B cell (primary cell): ENCODE results near the gene SIX1. TPM values are rescaled to one million over a fixed set of nuclear protein-coding genes. Genes with fewer than 3 reads are reported as not detected.

ENCODE experiments used
- ATAC-seq: fragments of 200-7000 bp; cut with Tn5 transposase; one replicate; pipeline ENCODE4 v1.10.0; 2021; ENCODE audit warnings: low read depth, mild to moderate bottlenecking, moderate number of reproducible peaks, moderate library complexity
- CTCF ChIA-PET: fragments of 350-600 bp; sonication (Branson Sonifier 250); formaldehyde crosslinking; loops from one replicate; lab custom pipeline; 2021; ENCODE audit warnings: antibody characterized with exemption, inconsistent platforms; lab: Charles Lee
- POLR2A ChIA-PET: fragments of 350-600 bp; sonication (Branson Sonifier 250); formaldehyde crosslinking; loops from one replicate; lab custom pipeline; 2021; ENCODE audit warnings: antibody characterized with exemption; lab: Charles Lee
- DNase-seq: peaks from one replicate; pipeline ENCODE4 v3.0.0; 2013
- H2AFZ ChIP-seq: 2 replicates; pipeline ENCODE4 v1.6.1; 2012; ENCODE audit warnings: mild to moderate bottlenecking, low read depth, low read length; ENCODE audit not compliant: insufficient read depth, poor library complexity, severe bottlenecking
- H3K27ac ChIP-seq, 2 donors: 1 replicate in 1 of 2; 2 replicates in 1 of 2; pipeline ENCODE4 v1.5.1; 2012 to 2013; ENCODE audit warnings: low read length in 2 of 2, mild to moderate bottlenecking in 2 of 2, moderate library complexity in 1 of 2
- H3K27me3 ChIP-seq, 4 experiments: fragments of 200-600 bp in 1 of 4; sonication (generic) in 1 of 4; replicated peaks in 1 of 4; 1 replicate in 2 of 4; 2 replicates in 2 of 4; pipeline versions ENCODE4 v1.6.1 to v1.7.0; 2013 to 2016; ENCODE audit warnings: low read length in 3 of 4, mild to moderate bottlenecking in 2 of 4, mixed read lengths in 1 of 4, moderate library complexity in 1 of 4; ENCODE audit not compliant: insufficient read depth in 4 of 4, control insufficient read depth in 3 of 4; ENCODE audit errors: control extremely low read depth in 1 of 4
- H3K36me3 ChIP-seq, 2 experiments: replicated peaks in 1 of 2; 1 replicate in 1 of 2; 2 replicates in 1 of 2; pipeline versions ENCODE4 v1.6.1 to v1.7.1; 2013; ENCODE audit warnings: low read length in 1 of 2; ENCODE audit not compliant: insufficient read depth in 2 of 2, control insufficient read depth in 1 of 2; ENCODE audit errors: control extremely low read depth in 1 of 2, extremely low read depth in 1 of 2
- H3K4me1 ChIP-seq, 2 donors: fragments of 200-600 bp in 1 of 2; sonication (generic) in 1 of 2; 1 replicate in 1 of 2; 2 replicates in 1 of 2; pipeline versions ENCODE4 v1.5.1 to v1.6.1; 2013 to 2017; ENCODE audit warnings: low read length in 2 of 2; ENCODE audit not compliant: control insufficient read depth in 2 of 2, insufficient read depth in 2 of 2
- H3K4me2 ChIP-seq: replicated peaks from 2 replicates; pipeline ENCODE3; 2012; ENCODE audit warnings: mild to moderate bottlenecking, low read depth, low read length; ENCODE audit not compliant: poor library complexity, severe bottlenecking
- H3K4me3 ChIP-seq, 5 experiments: fragments of 200-600 bp in 1 of 5; sonication (generic) in 1 of 5; 1 replicate in 3 of 5; 2 replicates in 2 of 5; pipeline versions ENCODE4 v1.5.1 to v1.7.0; 2011 to 2016; ENCODE audit warnings: low read length in 4 of 5, mild to moderate bottlenecking in 4 of 5, low read depth in 2 of 5, control low read depth in 1 of 5, moderate library complexity in 1 of 5; ENCODE audit not compliant: insufficient read depth in 1 of 5; ENCODE audit errors: control extremely low read depth in 1 of 5, extremely low read depth in 1 of 5
- H3K79me2 ChIP-seq: fragments of 200-600 bp; sonication (generic); one replicate; pipeline ENCODE4 v1.6.0; 2016; ENCODE audit warnings: low read length; ENCODE audit not compliant: control insufficient read depth, insufficient read depth
- H3K9ac ChIP-seq: fragments of 200-600 bp; sonication (generic); 2 replicates; pipeline ENCODE4 v1.6.1; 2017; ENCODE audit warnings: mild to moderate bottlenecking, low read length, moderate library complexity
- H3K9me3 ChIP-seq, 3 donors: one replicate each; pipeline versions ENCODE4 v1.6.1 to v1.7.1; 2013; ENCODE audit warnings: low read length in 2 of 3; ENCODE audit not compliant: control insufficient read depth in 2 of 3, insufficient read depth in 1 of 3; ENCODE audit errors: control extremely low read depth in 1 of 3
- H4K20me1 ChIP-seq: 2 replicates; pipeline ENCODE4 v1.6.0; 2012; ENCODE audit warnings: mild to moderate bottlenecking, low read length; ENCODE audit not compliant: insufficient read depth, control insufficient read depth, poor library complexity, severe bottlenecking
- H3K27ac Mint-ChIP-seq: one replicate; pipeline ENCODE4 v1.8.0; 2021; ENCODE audit warnings: mixed read lengths
- H3K27me3 Mint-ChIP-seq: one replicate; pipeline ENCODE4 v1.8.0; 2021; ENCODE audit warnings: mixed read lengths
- H3K4me1 Mint-ChIP-seq: one replicate; pipeline ENCODE4 v1.8.0; 2021; ENCODE audit warnings: mixed read lengths
- H3K4me3 Mint-ChIP-seq: one replicate; pipeline ENCODE4 v1.8.0; 2021; ENCODE audit warnings: mixed read lengths
- H3K9me3 Mint-ChIP-seq: one replicate; pipeline ENCODE4 v1.8.0; 2022; ENCODE audit warnings: mixed read lengths; ENCODE audit not compliant: insufficient read depth
- CTCF ChIP-seq: fragments of 200-600 bp; IDR thresholded peaks from one replicate; pipeline ENCODE4 v1.8.0; 2022; ENCODE audit warnings: antibody characterized with exemption, mild to moderate bottlenecking
- EZH2 ChIP-seq: IDR thresholded peaks from 2 replicates; pipeline ENCODE4 v1.6.1; 2012; ENCODE audit warnings: borderline replicate concordance, low read depth, mild to moderate bottlenecking, moderate library complexity, low read length; ENCODE audit not compliant: insufficient read depth, poor library complexity, severe bottlenecking
- WGBS: methylation state at CpG from one replicate; pipeline ENCODE4 v1.1.5; 2013; ENCODE audit warnings: missing lambda C conversion rate; ENCODE audit not compliant: insufficient coverage; 5-methylcytosine and 5-hydroxymethylcytosine counted together
- intact Hi-C: fragments of 100-400 bp; cut with micrococcal nuclease; formaldehyde crosslinking; loops from one replicate; pipeline ENCODE4 v1.10.0; 2022
- polyA plus RNA-seq: library from polyadenylated mRNA; depleted of rRNA; stranded (reverse); fragments of >200 nt; gene quantifications from 2 replicates; pipeline ENCODE4 v1.2.3, GENCODE V29; 2012
- total RNA-seq, 2 donors: library from RNA; stranded (reverse); fragments of 120-200 nt in 1 of 2; gene quantifications; 1 replicate in 1 of 2; 2 replicates in 1 of 2; pipeline versions ENCODE4 v1.2.3 to v1.2.4, GENCODE V29; 2013 to 2022

SIX1 gene
- total and polyA plus RNA-seq, 2 donors (not counting 1 experiment from before 2014, with no cell fraction given) = 0.12 to 0.16 TPM

- Mint-ChIP-seq H3K9me3 (peaks cover 6% of the 10 kb centered on the region), H3K4me1 (peaks cover 49% of the 10 kb centered on the region), H3K4me3 (no peak overlapping the region), H3K27ac (peak overlapping the region; percentile 12), H3K27me3 (peaks cover 83% of the 10 kb centered on the region)
- CTCF ChIA-PET = interaction anchor here (0.9 to 1.7 kb wide), 2 partner anchors 9 to 372 kb away, joined by 3 to 6 read pairs; no protein-coding TSS in a partner anchor
- Histone ChIP-seq H4K20me1 (no peaks in the 10 kb centered on the region), H2AFZ (no peak overlapping the region), H3K27me3 (peaks cover under 1 to 96% (median 75%) of the 10 kb centered on the region in 4 experiments), H3K79me2 (no peaks in the 10 kb centered on the region), H3K4me1 (peaks cover 47 to 57% of the 10 kb centered on the region in 2 donors), H3K4me2 (no peak overlapping the region), H3K36me3 (no peaks in the 10 kb centered on the region), H3K9ac (no peak overlapping the region), H3K27ac (no peak overlapping the region), H3K9me3 (peaks cover 2 to 73% (median 39%) of the 10 kb centered on the region in 3 donors), H3K4me3 (no peak overlapping the region)
- TF ChIP-seq EZH2 = no peak
- no peak for TF ChIP-seq CTCF
- no peak for ATAC-seq
- 12% methylated on average over 11 of the region's 14 CpGs for WGBS
- intact Hi-C loops = loop anchor here (5.0 kb wide), 1 partner anchor 141 kb away; no protein-coding TSS in a partner anchor
- POLR2A ChIA-PET = no interaction called here
- DNase-seq = peak; percentile 19
These were observed 4.5 kb upstream of the SIX1 start for GRCh38 chr14:60653701-60654161.
